ENCODE results near the gene TCOF1.

The TCOF1 gene

GRCh38 chr5:150357326-150358260 is at the start of gene TCOF1:
TCOF1 (plus strand) TSS chr5:150357697; CDS start chr5:150357747, 50 bp downstream.
- no peaks in the 10 kb centered on the region for H3K9me2 ChIP-seq (replicated peaks; ENCODE audit: insufficient read depth, low read length)
- TF ChIP-seq EZH2phosphoT487 (conservative IDR thresholded peaks at IDR 0.05; ENCODE audit: low read length) (no peak), CTCF (IDR thresholded peaks at IDR 0.05; ENCODE audit: insufficient read depth, low read length, poor library complexity, severe bottlenecking) (no peak)
- H4K20me1 ChIP-seq (ENCODE audit: low read depth, low read length), result no peaks in the 10 kb centered on the region; the same call in 1 of the 2 replicates
- peak within 1 kb of the TSS; percentile 96 for H3K4me3 ChIP-seq (ENCODE audit: insufficient read depth, low read length, poor library complexity, severe bottlenecking)
- peak within 1 kb of the TSS; percentile 50 for H3K27ac ChIP-seq (ENCODE audit: low read depth, low read length)
- peaks cover 47% of the 10 kb centered on the region for H3K79me2 ChIP-seq (ENCODE audit: insufficient read depth, low read length)
- peaks cover 4% of the 10 kb centered on the region; the same call in 1 of the 2 replicates for H3K36me3 ChIP-seq (ENCODE audit: low read length)
- H3K27me3 ChIP-seq (ENCODE audit: low read length), result no peaks in the 10 kb centered on the region
- no peaks in the 10 kb centered on the region for H3K9me3 ChIP-seq (ENCODE audit: insufficient read depth, low read length)
- H2AFZ ChIP-seq (ENCODE audit: low read depth, low read length, severe bottlenecking), result peak within 1 kb of the TSS; percentile 97
- no peaks in the 10 kb centered on the region for H3F3A ChIP-seq (ENCODE audit: insufficient read depth)
- peak within 1 kb of the TSS; percentile 92 for H3K9ac ChIP-seq (ENCODE audit: low read length)
- H3K4me2 ChIP-seq (ENCODE audit: low read depth, low read length, poor library complexity, severe bottlenecking), result peak within 1 kb of the TSS; percentile 72

GRCh38 chr5:150309101-150309885 is 48.2 kb upstream of the TCOF1 start:
- Histone ChIP-seq H3K79me2 (ENCODE audit: insufficient read depth, low read length) (no peaks in the 10 kb centered on the region), H3K9ac (ENCODE audit: low read length) (no peak overlapping the region), H3K27ac (ENCODE audit: low read depth, low read length) (no peak overlapping the region), H3K9me3 (ENCODE audit: insufficient read depth, low read length) (no peaks in the 10 kb centered on the region), H4K20me1 (ENCODE audit: low read depth, low read length) (no peaks in the 10 kb centered on the region), H3K27me3 (ENCODE audit: low read length) (no peaks in the 10 kb centered on the region), H3F3A (ENCODE audit: insufficient read depth) (no peaks in the 10 kb centered on the region), H2AFZ (ENCODE audit: low read depth, low read length, severe bottlenecking) (no peak overlapping the region), H3K36me3 (ENCODE audit: low read length) (no peaks in the 10 kb centered on the region), H3K4me2 (ENCODE audit: low read depth, low read length, poor library complexity, severe bottlenecking) (no peak overlapping the region), H3K4me3 (ENCODE audit: insufficient read depth, low read length, poor library complexity, severe bottlenecking) (no peak overlapping the region), H3K9me2 (replicated peaks; ENCODE audit: insufficient read depth, low read length) (no peaks in the 10 kb centered on the region)
- TF ChIP-seq EZH2phosphoT487 (conservative IDR thresholded peaks at IDR 0.05; ENCODE audit: low read length), result no peak
- TF ChIP-seq CTCF (IDR thresholded peaks at IDR 0.05; ENCODE audit: insufficient read depth, low read length, poor library complexity, severe bottlenecking), result no peak

- H4K20me1 ChIP-seq (ENCODE audit: low read depth, low read length), result no peaks in the 10 kb centered on the region
- H3K4me3 ChIP-seq (ENCODE audit: insufficient read depth, low read length, poor library complexity, severe bottlenecking), result no peak overlapping the region
- H3K9me3 ChIP-seq (ENCODE audit: insufficient read depth, low read length), result no peaks in the 10 kb centered on the region
- no peaks in the 10 kb centered on the region for H3K27me3 ChIP-seq (ENCODE audit: low read length)
- no peaks in the 10 kb centered on the region for H3K9me2 ChIP-seq (replicated peaks; ENCODE audit: insufficient read depth, low read length)
- no peak overlapping the region for H3K9ac ChIP-seq (ENCODE audit: low read length)
- no peak overlapping the region for H3K4me2 ChIP-seq (ENCODE audit: low read depth, low read length, poor library complexity, severe bottlenecking)
- TF ChIP-seq EZH2phosphoT487 (conservative IDR thresholded peaks at IDR 0.05; ENCODE audit: low read length) (no peak), CTCF (IDR thresholded peaks at IDR 0.05; ENCODE audit: insufficient read depth, low read length, poor library complexity, severe bottlenecking) (no peak)
- H3K27ac ChIP-seq (ENCODE audit: low read depth, low read length), result no peak overlapping the region
- no peaks in the 10 kb centered on the region for H3F3A ChIP-seq (ENCODE audit: insufficient read depth)
- no peak overlapping the region for H2AFZ ChIP-seq (ENCODE audit: low read depth, low read length, severe bottlenecking)
- no peaks in the 10 kb centered on the region for H3K79me2 ChIP-seq (ENCODE audit: insufficient read depth, low read length)
- H3K36me3 ChIP-seq (ENCODE audit: low read length), result no peaks in the 10 kb centered on the region
Measured at GRCh38 chr5:150309886-150310239, 47.6 kb upstream of the TCOF1 start.

Measured in SU-DHL-6 (cell line).